ENCODE data around the gene DEFB132. TPM values are rescaled to one million over a fixed set of nuclear protein-coding genes. Genes with fewer than 3 reads are reported as not detected.

DEFB132 gene
- total and polyA plus RNA-seq, 2 of the 4 experiments (the other 2 are of a cell fraction) = not detected

DNA sequence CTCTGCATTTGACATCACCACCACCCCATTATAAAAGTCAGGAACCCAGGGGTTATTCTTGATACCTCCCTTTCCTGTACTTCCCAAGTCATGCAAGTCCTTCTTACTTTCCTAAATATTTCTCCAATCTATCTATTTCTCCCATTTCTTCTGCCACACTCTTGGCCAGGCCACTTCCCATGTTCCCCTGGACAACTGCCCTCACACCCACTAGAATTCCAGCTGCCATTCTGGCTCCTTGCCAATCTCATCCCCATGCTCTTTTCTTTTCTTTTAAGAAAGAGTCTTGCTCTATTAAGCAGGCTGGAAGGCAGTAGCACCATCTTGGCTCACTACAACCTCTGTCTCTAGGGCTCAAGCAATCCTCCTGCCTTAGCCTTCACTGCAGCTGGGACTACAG lies 15.2 kb downstream of the DEFB132 start:
- ChIA-PET CTCF (no interaction called here), POLR2A (ENCODE audit: unreplicated experiment) (no interaction called here)
- H4K5ac ChIP-seq (ENCODE audit: low read depth, low read length) = no peak overlapping the region
- BruUV-seq (replicated peaks) = no TSS peak
- no peak overlapping the region for H4K91ac ChIP-seq (ENCODE audit: insufficient read depth, low read depth, low read length)
- H4K8ac ChIP-seq (ENCODE audit: low read depth in 2 of 2, low read length in 2 of 2) = no peak overlapping the region
- no peaks in the 10 kb centered on the region for H3K4me1 ChIP-seq (ENCODE audit: control insufficient read depth, insufficient read depth, low read length)
- H3K36me3 ChIP-seq (ENCODE audit: control insufficient read depth, insufficient read depth, low read length) = peaks cover 22% of the 10 kb centered on the region
- ATAC-seq (ENCODE audit: low read depth) (no peak), DNase-seq (no peak)
- no peak overlapping the region for H3K18ac ChIP-seq (ENCODE audit: low read depth, low read length)
- in situ Hi-C loops (cut with MboI; ENCODE audit: low sequenced_read_pairs) (no loop called here), intact Hi-C loops (cut with micrococcal nuclease) (no loop called here), dilution Hi-C loops (cut with HindIII; ENCODE audit: low sequenced_read_pairs, unreplicated experiment) (no loop called here)
- no peaks in the 10 kb centered on the region for H3K9me3 ChIP-seq (ENCODE audit: control insufficient read depth, insufficient read depth, low read length)
- H2AK9ac ChIP-seq (replicated peaks; ENCODE audit: low read depth, low read length, poor library complexity) = no peak overlapping the region
- H3K9me1 ChIP-seq (ENCODE audit: insufficient read depth, low read length) = no peaks in the 10 kb centered on the region; the same call in 1 of the 2 replicates
- H3K79me1 ChIP-seq (ENCODE audit: low read depth in 1 of 2, low read length in 2 of 2) = no peaks in the 10 kb centered on the region
- H3K27me3 ChIP-seq (ENCODE audit: control insufficient read depth, insufficient read depth, low read length) = no peaks in the 10 kb centered on the region
- no peak overlapping the region for H3K14ac ChIP-seq (replicated peaks; ENCODE audit: low read depth, low read length)
- H2AK5ac ChIP-seq (ENCODE audit: low read depth, low read length) = no peak overlapping the region
- H3K4me2 ChIP-seq (ENCODE audit: low read depth, low read length) = no peak overlapping the region
- no peak overlapping the region for H2BK20ac ChIP-seq (ENCODE audit: low read depth, low read length)
- no peak overlapping the region for H3K4ac ChIP-seq (ENCODE audit: low read depth, low read length)
- no peak overlapping the region for H3K9ac ChIP-seq (ENCODE audit: low read depth, low read length)
- H3K56ac ChIP-seq (ENCODE audit: extremely low read depth, insufficient read depth, low read length) = no peak overlapping the region
- no peak overlapping the region for H2BK5ac ChIP-seq (ENCODE audit: low read depth, low read length, poor library complexity, severe bottlenecking)
- no peak overlapping the region for H2AFZ ChIP-seq (replicated peaks; ENCODE audit: low read length, poor library complexity)
- H2BK15ac ChIP-seq (ENCODE audit: low read depth, low read length) = no peak overlapping the region
- H2BK120ac ChIP-seq (ENCODE audit: low read depth, low read length) = no peak overlapping the region
- no peak overlapping the region for H3K4me3 ChIP-seq (ENCODE audit: insufficient read depth, low read depth, low read length)
- no peak overlapping the region for H3K27ac ChIP-seq (ENCODE audit: insufficient read depth, low read length)
- H3K23ac ChIP-seq (ENCODE audit: low read depth, low read length) = no peak overlapping the region
- TF ChIP-seq, protein P1, sequence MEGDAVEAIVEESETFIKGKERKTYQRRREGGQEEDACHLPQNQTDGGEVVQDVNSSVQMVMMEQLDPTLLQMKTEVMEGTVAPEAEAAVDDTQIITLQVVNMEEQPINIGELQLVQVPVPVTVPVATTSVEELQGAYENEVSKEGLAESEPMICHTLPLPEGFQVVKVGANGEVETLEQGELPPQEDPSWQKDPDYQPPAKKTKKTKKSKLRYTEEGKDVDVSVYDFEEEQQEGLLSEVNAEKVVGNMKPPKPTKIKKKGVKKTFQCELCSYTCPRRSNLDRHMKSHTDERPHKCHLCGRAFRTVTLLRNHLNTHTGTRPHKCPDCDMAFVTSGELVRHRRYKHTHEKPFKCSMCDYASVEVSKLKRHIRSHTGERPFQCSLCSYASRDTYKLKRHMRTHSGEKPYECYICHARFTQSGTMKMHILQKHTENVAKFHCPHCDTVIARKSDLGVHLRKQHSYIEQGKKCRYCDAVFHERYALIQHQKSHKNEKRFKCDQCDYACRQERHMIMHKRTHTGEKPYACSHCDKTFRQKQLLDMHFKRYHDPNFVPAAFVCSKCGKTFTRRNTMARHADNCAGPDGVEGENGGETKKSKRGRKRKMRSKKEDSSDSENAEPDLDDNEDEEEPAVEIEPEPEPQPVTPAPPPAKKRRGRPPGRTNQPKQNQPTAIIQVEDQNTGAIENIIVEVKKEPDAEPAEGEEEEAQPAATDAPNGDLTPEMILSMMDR (conservative IDR thresholded peaks at IDR 0.05; ENCODE audit: low read depth, low read length) = no peak
- TF ChIP-seq RAD21 (IDR thresholded peaks at IDR 0.05; ENCODE audit: low read length) = no peak
- no peak for TF ChIP-seq NFE2L2 (IDR thresholded peaks at IDR 0.05; ENCODE audit: low read depth, low read length)
- no peak for TF ChIP-seq MXI1 (IDR thresholded peaks at IDR 0.05; ENCODE audit: borderline replicate concordance, low read depth, low read length)
- no peak for TF ChIP-seq CEBPB (IDR thresholded peaks at IDR 0.05; ENCODE audit: low read depth, low read length)
- no peak for TF ChIP-seq MAZ (IDR thresholded peaks at IDR 0.05; ENCODE audit: borderline replicate concordance, low read depth, low read length)
- no peak for TF ChIP-seq RCOR1 (IDR thresholded peaks at IDR 0.05; ENCODE audit: insufficient replicate concordance, low read length)
- no peak for TF ChIP-seq CHD1 (IDR thresholded peaks at IDR 0.05; ENCODE audit: low read depth, low read length)
- H4K20me1 ChIP-seq (ENCODE audit: insufficient read depth, low read length) = no peaks in the 10 kb centered on the region
